Measurements from ENCODE around the gene RASA4B.

DNA sequence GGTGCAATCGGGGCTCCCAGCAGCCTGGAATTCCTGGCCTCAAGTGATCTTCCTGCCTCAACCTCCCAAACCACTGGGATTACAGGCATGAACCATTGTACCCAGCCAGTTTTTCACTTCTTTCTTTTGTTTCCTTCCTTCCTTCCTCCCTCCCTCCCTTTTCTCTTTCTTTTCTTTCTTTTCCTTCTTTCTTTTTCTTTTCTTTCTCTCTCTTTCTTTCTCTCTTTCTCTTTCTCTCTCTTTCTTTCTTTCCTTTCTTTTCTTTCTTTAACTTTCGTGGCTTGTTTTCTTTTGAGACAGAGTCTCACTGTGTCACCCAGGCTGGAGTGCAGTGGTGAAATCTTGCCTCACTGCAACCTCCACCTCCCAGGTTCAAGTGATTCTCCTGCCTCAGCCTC is 71.9 kb downstream of the RASA4B start:
- TF ChIP-seq, protein P1, sequence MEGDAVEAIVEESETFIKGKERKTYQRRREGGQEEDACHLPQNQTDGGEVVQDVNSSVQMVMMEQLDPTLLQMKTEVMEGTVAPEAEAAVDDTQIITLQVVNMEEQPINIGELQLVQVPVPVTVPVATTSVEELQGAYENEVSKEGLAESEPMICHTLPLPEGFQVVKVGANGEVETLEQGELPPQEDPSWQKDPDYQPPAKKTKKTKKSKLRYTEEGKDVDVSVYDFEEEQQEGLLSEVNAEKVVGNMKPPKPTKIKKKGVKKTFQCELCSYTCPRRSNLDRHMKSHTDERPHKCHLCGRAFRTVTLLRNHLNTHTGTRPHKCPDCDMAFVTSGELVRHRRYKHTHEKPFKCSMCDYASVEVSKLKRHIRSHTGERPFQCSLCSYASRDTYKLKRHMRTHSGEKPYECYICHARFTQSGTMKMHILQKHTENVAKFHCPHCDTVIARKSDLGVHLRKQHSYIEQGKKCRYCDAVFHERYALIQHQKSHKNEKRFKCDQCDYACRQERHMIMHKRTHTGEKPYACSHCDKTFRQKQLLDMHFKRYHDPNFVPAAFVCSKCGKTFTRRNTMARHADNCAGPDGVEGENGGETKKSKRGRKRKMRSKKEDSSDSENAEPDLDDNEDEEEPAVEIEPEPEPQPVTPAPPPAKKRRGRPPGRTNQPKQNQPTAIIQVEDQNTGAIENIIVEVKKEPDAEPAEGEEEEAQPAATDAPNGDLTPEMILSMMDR (IDR thresholded peaks at IDR 0.05; ENCODE audit: extremely low read depth in 1 of 2, insufficient read depth in 1 of 2, low read depth in 1 of 2, low read length in 2 of 2): no peak
- TF ChIP-seq POLR2A (IDR thresholded peaks at IDR 0.05; ENCODE audit: low read depth, low read length) (no peak), JUN (IDR thresholded peaks at IDR 0.05; ENCODE audit: borderline replicate concordance, insufficient read depth, insufficient read length, low read depth) (no peak), EZH2 (IDR thresholded peaks at IDR 0.05; ENCODE audit: borderline replicate concordance, low read depth, low read length, severe bottlenecking) (no peak), POLR2AphosphoS5 (IDR thresholded peaks at IDR 0.05; ENCODE audit: insufficient read depth, low read depth, low read length) (no peak), FOS (IDR thresholded peaks at IDR 0.05; ENCODE audit: borderline replicate concordance, insufficient read depth, low read length) (no peak), MYC (IDR thresholded peaks at IDR 0.05; ENCODE audit: low read depth, low read length) (no peak), GATA2 (IDR thresholded peaks at IDR 0.05; ENCODE audit: insufficient read depth, insufficient read length, low read depth, low read length) (no peak)
- TF ChIP-seq, protein P2, sequence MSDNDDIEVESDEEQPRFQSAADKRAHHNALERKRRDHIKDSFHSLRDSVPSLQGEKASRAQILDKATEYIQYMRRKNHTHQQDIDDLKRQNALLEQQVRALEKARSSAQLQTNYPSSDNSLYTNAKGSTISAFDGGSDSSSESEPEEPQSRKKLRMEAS (IDR thresholded peaks at IDR 0.05; ENCODE audit: insufficient read depth, insufficient read length): no peak

Measured in endothelial cell of umbilical vein (primary cell).